Sigmoid colon (tissue), 7 donors: ENCODE data around the gene PSEN1. TPM values are rescaled to one million over a fixed set of nuclear protein-coding genes. Genes with fewer than 3 reads are reported as not detected.

ENCODE experiments used
- DNase-seq: peaks from one replicate; pipeline ENCODE4 v3.0.0-alpha.2; 2019
- H3K27ac ChIP-seq, 4 donors: fragments of 200-600 bp; sonication (generic); one replicate each; pipeline ENCODE4 v1.5.1; 2016 to 2019; ENCODE audit warnings: mild to moderate bottlenecking in 1 of 4
- H3K27me3 ChIP-seq, 3 donors: fragments of 200-600 bp; sonication (generic); one replicate each; pipeline ENCODE4 v1.5.1; 2019; ENCODE audit warnings: mild to moderate bottlenecking in 1 of 3
- H3K36me3 ChIP-seq, 4 donors: fragments of 200-600 bp; sonication (generic); one replicate each; pipeline ENCODE4 v1.5.1; 2016 to 2019
- H3K4me1 ChIP-seq, 4 donors: fragments of 200-600 bp; sonication (generic); one replicate each; pipeline ENCODE4 v1.5.1; 2017 to 2019
- H3K4me3 ChIP-seq, 4 donors: fragments of 200-600 bp; sonication (generic); one replicate each; pipeline ENCODE4 v1.5.1; 2017 to 2019; ENCODE audit warnings: mild to moderate bottlenecking in 2 of 4, moderate library complexity in 1 of 4
- H3K9me3 ChIP-seq, 4 donors: fragments of 200-600 bp in 3 of 4; sonication (generic) in 3 of 4; one replicate each; pipeline versions ENCODE4 v1.5.1 to v1.6.1; 2013 to 2019
- CTCF ChIP-seq, 4 experiments: fragments of 450-650 bp in 3 of 4; fragments of 200-600 bp in 1 of 4; IDR thresholded peaks; one replicate each; pipeline ENCODE4 v1.5.1; 2016 to 2019; ENCODE audit warnings: antibody characterized with exemption in 4 of 4, mild to moderate bottlenecking in 3 of 4, moderate library complexity in 2 of 4
- EP300 ChIP-seq, 4 donors: sonication (generic); formaldehyde crosslinking; IDR thresholded peaks; one replicate each; pipeline ENCODE4 v1.6.1; 2017; ENCODE audit warnings: antibody characterized with exemption in 4 of 4
- POLR2A ChIP-seq, 2 donors: fragments of 450-650 bp; IDR thresholded peaks; one replicate each; pipeline ENCODE4 v1.6.1; 2016; ENCODE audit warnings: antibody characterized with exemption in 2 of 2, mild to moderate bottlenecking in 2 of 2, moderate library complexity in 2 of 2
- POLR2AphosphoS5 ChIP-seq, 4 donors: sonication (generic); formaldehyde crosslinking; IDR thresholded peaks; one replicate each; pipeline ENCODE4 v1.6.1; 2017; ENCODE audit warnings: antibody characterized with exemption in 4 of 4
- WGBS, 2 donors: extraction: QIAGEN DNeasy Blood & Tissue Kit; methylation state at CpG; one replicate each; pipeline ENCODE4 v1.1.7; 2013; 5-methylcytosine and 5-hydroxymethylcytosine counted together
- intact Hi-C: fragments of 100-400 bp; cut with DNase I; formaldehyde crosslinking; loops from one replicate; pipeline ENCODE4 v1.15.1; 2023
- polyA plus RNA-seq, 3 donors: library from polyadenylated mRNA; stranded (reverse); fragments of 200-250 nt; gene quantifications; one replicate each; pipeline ENCODE4 v1.2.3, GENCODE V29; 2013
- total RNA-seq, 4 donors: library from RNA; depleted of rRNA; stranded (reverse); fragments of >200 nt; gene quantifications; one replicate each; pipeline ENCODE4 v1.1.0, GENCODE V29; 2016
- donor health status: healthy with polysubstance abuse.
- donor health status: Bipolar disorder and iron deficiency.
- donor health status: healthy.

Gene PSEN1
- total and polyA plus RNA-seq, 7 donors = 11.4 to 53.5 (median 46.0) TPM

- H3K27me3 ChIP-seq = no peaks in the 10 kb centered on the region
- H3K4me1 ChIP-seq = no peaks in the 10 kb centered on the region
- TF ChIP-seq CTCF (IDR thresholded peaks at IDR 0.05) (no peak), EP300 (IDR thresholded peaks at IDR 0.05) (no peak), POLR2A (IDR thresholded peaks at IDR 0.05) (no peak), POLR2AphosphoS5 (IDR thresholded peaks at IDR 0.05) (no peak)
- no peak for DNase-seq
- intact Hi-C loops = no loop called here
- H3K4me3 ChIP-seq = no peak overlapping the region
- H3K9me3 ChIP-seq = no peaks in the 10 kb centered on the region
- no peak overlapping the region for H3K27ac ChIP-seq
- peaks cover 0 to 51% (median 0%) of the 10 kb centered on the region in 4 donors for H3K36me3 ChIP-seq
- WGBS, 2 donors = 84 to 93% methylated on average over 20 of the region's 20 CpGs
Observed at GRCh38 chr14:73262427-73263183, 126.3 kb downstream of the PSEN1 start.

GRCh38 chr14:73263606-73264005 lies 127.3 kb downstream of the PSEN1 start:
- intact Hi-C loops = no loop called here
- Histone ChIP-seq H3K4me1 (no peaks in the 10 kb centered on the region), H3K9me3 (no peaks in the 10 kb centered on the region), H3K27ac (no peak overlapping the region), H3K27me3 (no peaks in the 10 kb centered on the region), H3K4me3 (no peak overlapping the region), H3K36me3 (peaks cover 0 to 58% (median 2%) of the 10 kb centered on the region in 4 donors)
- TF ChIP-seq EP300 (IDR thresholded peaks at IDR 0.05) (no peak), CTCF (IDR thresholded peaks at IDR 0.05) (no peak), POLR2A (IDR thresholded peaks at IDR 0.05) (no peak), POLR2AphosphoS5 (IDR thresholded peaks at IDR 0.05) (no peak)
- WGBS, 2 donors = 55 to 83% methylated on average over 7 of the region's 7 CpGs
- no peak for DNase-seq

- intact Hi-C loops = no loop called here
- no peak for TF ChIP-seq CTCF (IDR thresholded peaks at IDR 0.05)
- no peak for TF ChIP-seq POLR2A (IDR thresholded peaks at IDR 0.05)
- TF ChIP-seq EP300 (IDR thresholded peaks at IDR 0.05) = no peak
- no peak for TF ChIP-seq POLR2AphosphoS5 (IDR thresholded peaks at IDR 0.05)
- Histone ChIP-seq H3K36me3 (peaks cover 0 to 53% (median 2%) of the 10 kb centered on the region in 4 donors), H3K27me3 (no peaks in the 10 kb centered on the region), H3K4me3 (no peak overlapping the region), H3K9me3 (no peaks in the 10 kb centered on the region), H3K27ac (no peak overlapping the region), H3K4me1 (peaks cover 0 to 3% (median under 1%) of the 10 kb centered on the region in 4 donors)
- DNase-seq = no peak
- WGBS, 2 donors = 49 to 84% methylated on average over 23 of the region's 23 CpGs
Observed at GRCh38 chr14:73264080-73264884, 128.0 kb downstream of the PSEN1 start.

- TF ChIP-seq POLR2A (IDR thresholded peaks at IDR 0.05) (no peak), POLR2AphosphoS5 (IDR thresholded peaks at IDR 0.05) (no peak), CTCF (IDR thresholded peaks at IDR 0.05) (no peak), EP300 (IDR thresholded peaks at IDR 0.05) (no peak)
- WGBS, 2 donors = 66 to 82% methylated on average over 18 of the region's 18 CpGs
- H3K36me3 ChIP-seq = peaks cover 0 to 48% (median 2%) of the 10 kb centered on the region in 4 donors
- no peaks in the 10 kb centered on the region for H3K27me3 ChIP-seq
- H3K27ac ChIP-seq = no peak overlapping the region
- peaks cover 0 to 11% (median 4%) of the 10 kb centered on the region in 4 donors for H3K4me1 ChIP-seq
- no peaks in the 10 kb centered on the region for H3K9me3 ChIP-seq
- DNase-seq = no peak
- no peak overlapping the region for H3K4me3 ChIP-seq
- intact Hi-C loops = no loop called here
Observed at GRCh38 chr14:73264885-73265720, 128.8 kb downstream of the PSEN1 start.
